GM21528 (cell line): Measurements from ENCODE around the gene PHF20.
"Not testable (repeated sequence)": the region's sequence is repeated elsewhere in the genome, so short reads cannot be mapped to it uniquely, and the experiment has no call there.

Experiments used
- ATAC-seq: cut with Tn5 transposase; IDR thresholded peaks from one replicate; pipeline ENCODE4 v1.9.1; 2021; ENCODE audit warnings: mild to moderate bottlenecking, moderate library complexity; ENCODE audit not compliant: unreplicated experiment, low FRiP score

The PHF20 gene

GRCh38 chr20:35738410-35739179, 33.2 kb upstream of the PHF20 start:
- ATAC-seq = no peak

- no peak for ATAC-seq
Observed at GRCh38 chr20:35739294-35740163, 32.3 kb upstream of the PHF20 start.

DNA sequence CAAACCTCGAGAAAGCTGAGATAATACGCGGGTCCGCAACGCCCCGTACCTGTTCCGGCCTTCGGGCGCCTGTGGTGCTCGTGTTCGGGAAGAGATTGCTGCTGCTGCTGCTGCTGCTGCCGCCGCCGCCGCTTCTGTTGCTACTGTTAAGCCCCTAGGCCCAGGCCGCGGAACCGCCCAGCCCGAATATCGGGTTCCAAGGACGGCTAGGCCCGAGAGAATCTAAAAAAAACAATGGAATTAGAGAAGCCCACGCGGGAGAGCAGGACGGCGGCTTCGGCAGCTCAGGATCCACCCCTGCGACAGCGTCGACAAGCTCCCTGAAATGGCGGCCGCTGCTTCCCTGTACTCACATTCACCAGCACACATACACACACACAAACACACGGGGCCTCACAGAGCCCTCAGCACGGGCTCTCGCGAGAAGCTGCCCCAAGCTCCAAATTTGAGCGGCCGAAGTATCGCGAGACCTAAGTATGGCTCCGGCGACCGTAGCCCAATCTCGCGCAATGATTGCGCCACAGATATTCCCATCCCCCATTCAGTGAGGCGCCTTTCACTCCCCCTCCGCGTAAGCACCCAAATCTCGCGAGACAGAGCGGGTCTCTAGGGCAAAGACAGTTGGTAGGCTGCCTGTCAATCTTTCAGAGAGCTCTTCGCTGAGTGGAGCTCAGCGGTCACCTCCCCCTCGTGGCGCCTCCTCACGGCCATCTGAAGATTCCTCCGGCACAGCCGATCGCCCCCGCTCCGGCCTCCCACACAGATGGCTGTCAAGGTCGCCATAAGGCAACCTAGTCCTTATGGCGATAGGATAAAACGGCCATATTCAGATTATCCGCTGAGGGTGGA, 29.7 kb upstream of the PHF20 start, which contains the start of gene RBM39:
Gene RBM39 (minus strand): TSS at position 369 of the 849 bp plus-strand sequence. CDS start 1,386 bp downstream, outside the sequence.
- ATAC-seq = peak; percentile 90

- ATAC-seq = no peak
Observed at GRCh38 chr20:35742741-35743523, 28.9 kb upstream of the PHF20 start.

DNA sequence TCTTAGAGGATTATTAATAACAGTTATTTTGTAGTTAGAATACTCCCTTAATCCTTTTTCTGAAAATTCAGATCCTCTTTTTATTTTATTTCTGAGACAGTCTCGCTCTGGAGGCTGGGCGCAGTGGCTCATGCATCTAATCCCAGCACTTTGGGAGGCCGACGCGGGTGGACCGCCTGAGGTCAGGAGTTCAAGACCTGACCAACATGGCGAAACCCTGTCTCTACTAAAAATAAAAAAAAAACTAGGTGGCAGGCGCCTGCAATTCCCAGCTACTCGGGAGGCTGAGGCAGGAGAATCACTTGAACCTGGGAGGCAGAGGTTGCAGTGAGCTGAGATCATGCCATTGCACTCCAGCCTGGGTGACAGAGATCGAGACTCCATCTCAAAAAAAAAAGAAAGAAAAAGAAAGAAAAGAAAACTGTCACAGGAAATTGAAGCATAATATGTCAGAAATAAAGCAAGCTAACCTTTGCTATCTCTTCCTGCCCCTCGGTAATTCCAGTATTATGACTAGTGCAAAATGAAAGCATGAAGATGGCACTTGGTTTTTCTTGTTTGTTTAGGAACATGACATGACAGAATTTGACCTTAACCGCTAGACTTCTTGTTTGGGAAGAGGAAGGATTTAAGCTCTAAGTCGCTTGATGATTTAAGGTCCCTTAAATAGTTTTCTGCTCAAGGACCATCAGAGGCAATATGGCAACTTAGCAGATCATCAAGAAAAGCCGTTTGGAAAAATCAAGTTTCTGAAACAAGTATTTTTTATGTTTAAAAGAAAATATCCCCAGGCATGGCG, 27.9 kb upstream of the PHF20 start:
- no peak for ATAC-seq

- not testable (repeated sequence) for ATAC-seq
Observed at GRCh38 chr20:35744492-35744841, 27.3 kb upstream of the PHF20 start.

DNA sequence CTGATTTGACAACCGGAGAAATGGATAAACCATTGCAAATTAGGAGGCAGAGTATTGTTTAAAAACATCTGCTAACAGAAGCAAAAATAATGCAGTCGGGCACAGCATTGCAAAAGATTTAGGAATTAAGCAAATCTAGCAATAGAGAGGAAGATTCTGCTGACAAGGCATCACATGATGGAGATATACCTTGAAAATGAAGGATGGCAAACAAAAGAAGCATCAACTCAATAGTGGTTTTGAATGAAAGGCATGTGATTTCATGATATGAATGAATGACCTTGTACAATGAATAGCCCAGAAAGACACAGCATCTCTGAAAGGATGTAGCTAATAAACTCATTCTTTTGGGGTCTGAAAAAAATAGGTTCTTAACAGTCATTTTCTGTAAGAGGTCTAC, 21.2 kb upstream of the PHF20 start:
- no peak for ATAC-seq

DNA sequence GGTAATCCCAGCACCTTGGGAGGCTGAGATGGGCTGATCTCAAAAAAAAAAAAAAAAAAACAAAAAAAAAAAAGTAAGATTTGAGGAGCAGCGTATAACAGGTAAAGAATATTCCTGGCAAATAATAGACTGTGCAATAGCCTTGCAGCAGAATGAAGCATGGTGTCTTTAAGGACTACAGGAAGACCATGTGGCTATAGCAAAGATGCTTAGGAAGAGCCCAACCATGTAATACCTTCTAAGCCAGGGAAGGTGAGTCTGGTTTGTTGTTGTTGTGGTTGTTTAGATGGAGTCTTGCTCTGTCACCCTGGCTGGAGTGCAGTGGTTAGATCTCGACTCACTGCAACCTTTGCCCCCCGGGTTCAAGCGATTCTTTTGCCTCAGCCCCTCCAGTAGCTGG, 15.4 kb upstream of the PHF20 start:
- ATAC-seq = no peak

GRCh38 chr20:35757098-35757705, 14.6 kb upstream of the PHF20 start:
- ATAC-seq = no peak

GRCh38 chr20:35761548-35761947, 10.3 kb upstream of the PHF20 start:
- ATAC-seq = not testable (repeated sequence)

GRCh38 chr20:35762461-35762860, 9.4 kb upstream of the PHF20 start:
- ATAC-seq = no peak

- not testable (repeated sequence) for ATAC-seq
Observed at GRCh38 chr20:35764936-35765335, 6.9 kb upstream of the PHF20 start.

DNA sequence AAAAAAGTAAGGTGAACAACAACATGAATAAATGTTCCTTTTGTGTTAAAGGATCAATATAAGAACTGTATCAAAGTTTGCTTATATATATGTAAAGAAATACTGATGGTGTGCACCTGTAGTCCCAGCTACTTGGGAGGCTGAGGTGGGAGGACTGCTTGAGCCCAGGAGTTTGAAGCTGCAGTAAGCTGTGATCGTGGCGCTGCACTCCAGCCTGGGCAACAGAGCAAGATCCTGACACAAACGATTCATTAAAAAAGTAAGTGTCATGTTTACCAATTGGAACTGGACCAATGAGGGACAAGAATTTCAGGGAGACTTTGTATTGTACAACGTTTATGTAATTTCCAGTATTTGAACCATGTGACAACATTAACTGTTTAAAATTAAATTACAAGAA, 5.0 kb upstream of the PHF20 start:
- no peak for ATAC-seq

DNA sequence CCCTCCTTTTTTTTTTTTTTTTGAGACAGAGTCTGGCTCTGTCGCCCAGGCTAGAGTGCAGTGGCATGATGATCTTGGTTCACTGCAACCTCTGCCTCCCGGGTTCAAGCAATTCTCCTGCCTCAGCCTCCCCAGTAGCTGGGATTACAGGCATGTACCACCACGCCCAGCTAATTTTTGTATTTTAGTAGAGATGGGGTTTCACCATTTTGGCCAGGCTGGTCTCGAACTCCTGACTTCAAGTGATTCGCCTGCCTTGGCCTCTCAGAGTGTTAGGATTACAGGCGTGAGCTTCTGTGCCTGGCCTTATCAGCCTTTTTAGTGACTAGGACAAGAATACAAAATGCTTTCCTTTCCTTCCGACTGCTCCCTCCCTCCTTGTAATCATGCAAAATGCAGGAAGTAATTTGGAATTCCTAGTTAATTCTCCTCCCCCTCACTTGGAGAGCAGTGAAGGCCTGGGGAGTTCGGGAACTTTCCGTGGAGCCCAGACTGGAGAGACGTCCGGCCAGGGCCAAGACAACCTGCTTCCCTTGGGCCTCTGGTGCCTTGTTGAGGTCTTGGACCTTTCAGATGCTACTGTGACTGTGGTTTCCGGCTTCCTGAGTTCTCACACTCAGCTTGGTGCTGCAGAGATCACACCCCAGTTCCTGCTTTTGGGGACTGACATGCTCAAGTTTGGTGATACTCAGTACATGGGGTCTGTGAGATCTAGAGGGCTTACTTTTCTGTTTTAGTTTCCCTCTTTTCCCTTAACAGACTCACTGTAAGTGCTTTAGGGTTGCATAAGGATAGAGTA, 3.9 kb upstream of the PHF20 start:
- ATAC-seq = peak; percentile 32

- no peak for ATAC-seq
Observed at GRCh38 chr20:35768731-35769664, 2.8 kb upstream of the PHF20 start.

DNA sequence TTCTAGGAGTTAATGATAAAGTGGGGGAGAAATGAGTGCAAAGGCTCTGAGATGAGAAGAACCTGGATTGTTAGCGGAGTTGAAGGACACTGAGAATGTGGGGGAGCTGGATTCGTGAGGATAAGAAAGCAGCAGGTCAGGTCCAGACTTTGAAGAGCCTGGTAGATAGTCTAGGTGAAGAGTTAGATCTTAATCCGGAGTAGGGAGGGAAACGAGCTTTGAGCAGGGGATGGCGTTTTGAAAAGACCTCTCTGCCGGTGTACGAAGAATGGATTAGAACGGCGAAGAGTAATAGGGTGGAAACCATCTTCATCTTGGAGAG, 487 bp upstream of the PHF20 start:
- ATAC-seq = no peak

GRCh38 chr20:35772563-35773058, 796 bp downstream of the PHF20 start:
- no peak for ATAC-seq
